Endometrium (tissue), 2 donors: Measurements from ENCODE around the gene NCAPG2.

ENCODE experiments used
- FAIRE-seq: peaks from 2 replicates; lab custom pipeline; 2012; peaks lifted over from hg19 to GRCh38; lab: Jason Lieb, UNC
- donor health status: control.
- donor health status: control.

Gene NCAPG2

DNA sequence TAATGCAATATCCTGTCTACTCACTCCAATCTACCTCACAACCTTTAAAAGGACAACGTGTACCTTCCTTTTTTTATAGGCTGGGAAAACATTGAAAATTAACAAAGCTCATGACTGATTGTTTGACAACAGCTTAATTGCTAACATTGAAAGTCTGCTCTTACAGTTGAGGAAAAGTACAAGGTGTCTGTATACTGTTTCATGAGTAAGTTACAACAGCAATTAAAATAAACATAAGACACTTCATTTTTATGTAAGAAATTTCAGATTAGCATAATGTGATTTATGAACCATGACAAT, 28.6 kb upstream of the NCAPG2 start:
- FAIRE-seq: no peak

DNA sequence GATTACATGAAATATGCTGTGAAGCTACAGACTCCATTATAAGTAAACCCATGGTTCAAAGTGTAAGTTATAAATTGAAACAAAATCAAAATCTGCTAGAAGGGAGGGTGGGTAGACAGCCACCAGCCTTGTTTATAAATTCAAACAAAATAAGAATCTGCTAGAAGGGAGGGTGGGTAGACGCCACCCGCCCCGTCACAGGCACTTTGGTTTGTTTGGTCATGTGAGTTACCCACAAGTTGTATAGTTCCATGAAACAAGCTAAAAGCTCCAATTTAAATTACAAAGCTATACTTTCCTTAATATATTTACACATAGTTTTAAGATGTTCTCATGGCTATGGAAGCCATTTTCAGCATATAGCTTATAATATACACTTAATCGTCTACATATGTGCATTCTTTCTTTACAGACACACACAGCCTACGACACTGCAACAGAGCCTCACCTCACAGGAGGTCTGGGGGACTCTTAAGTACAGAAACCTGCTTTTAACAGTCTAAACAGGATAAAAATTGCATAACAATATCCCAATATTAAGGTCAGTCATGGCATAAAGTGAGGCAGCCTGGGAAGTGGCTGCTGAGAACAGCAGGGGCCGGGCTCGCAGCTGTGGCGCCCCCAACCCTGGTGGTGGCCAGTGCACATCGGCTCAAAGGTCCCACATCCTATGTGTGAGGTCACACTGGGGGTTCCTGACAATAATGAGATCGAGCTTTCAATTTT, 28.1 kb upstream of the NCAPG2 start:
- FAIRE-seq: no peak

DNA sequence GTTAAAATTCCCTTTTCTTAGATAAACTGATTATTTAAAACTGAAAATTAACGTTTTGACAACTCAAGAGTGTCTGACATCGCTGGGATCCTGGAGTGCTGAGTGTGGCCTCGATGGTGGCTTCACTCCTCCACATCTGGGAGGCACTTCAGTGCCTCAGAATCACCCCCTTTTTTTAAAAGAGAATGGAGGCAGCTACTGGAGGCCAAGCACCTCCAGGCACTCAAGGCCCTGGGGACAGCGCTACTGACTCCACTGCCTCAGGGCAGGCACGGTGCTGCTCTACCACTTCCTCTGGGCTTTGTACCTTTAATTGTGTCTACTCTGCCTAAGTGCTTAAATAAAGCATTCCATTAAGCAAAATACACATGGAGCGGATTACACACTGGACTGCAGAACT, 27.2 kb upstream of the NCAPG2 start:
- no peak for FAIRE-seq

DNA sequence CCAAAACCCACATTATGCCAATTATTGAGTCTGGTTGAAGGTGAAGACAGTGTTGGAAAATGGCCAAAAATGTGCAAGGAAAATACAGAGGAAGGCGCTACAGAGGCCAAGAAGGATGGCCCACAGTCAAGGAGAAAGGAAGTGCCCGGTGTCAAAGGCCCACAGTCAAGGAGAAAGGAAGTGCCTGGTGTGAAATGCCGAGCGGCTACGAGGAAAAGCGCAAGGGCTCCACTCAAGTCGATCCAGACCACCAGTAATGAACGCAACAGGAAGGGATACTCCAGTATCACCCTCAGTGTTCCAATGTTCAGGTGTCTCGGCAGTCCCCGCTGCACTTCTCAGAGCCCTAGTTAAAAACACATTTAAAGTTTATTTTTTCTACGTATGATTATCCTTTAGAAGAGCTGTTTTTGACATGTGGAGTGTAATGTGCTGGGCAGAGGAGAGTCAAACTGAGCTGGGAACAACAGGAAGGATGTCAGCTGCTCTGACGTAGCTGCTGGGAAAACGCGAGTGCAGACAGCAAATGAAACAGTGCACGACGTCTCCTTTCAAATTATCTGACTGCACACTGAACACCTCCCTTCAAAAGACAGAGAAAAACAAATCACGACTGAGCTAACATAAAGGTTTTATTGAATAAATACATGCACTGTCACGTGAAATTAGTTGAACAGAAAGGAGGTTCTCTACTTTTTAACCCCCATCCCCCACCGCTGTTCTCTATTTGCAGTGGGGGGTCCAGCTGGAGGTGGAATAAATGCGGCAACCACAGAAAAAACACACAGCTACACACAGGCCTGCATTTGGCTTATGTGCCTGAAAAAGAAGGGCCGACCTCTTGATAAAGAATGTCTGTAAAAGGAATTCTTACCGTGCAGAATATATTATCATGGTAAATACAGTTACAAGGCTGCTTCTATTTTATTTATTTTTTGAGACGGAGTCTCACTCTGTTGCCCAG, 26.1 kb upstream of the NCAPG2 start:
- no peak for FAIRE-seq

DNA sequence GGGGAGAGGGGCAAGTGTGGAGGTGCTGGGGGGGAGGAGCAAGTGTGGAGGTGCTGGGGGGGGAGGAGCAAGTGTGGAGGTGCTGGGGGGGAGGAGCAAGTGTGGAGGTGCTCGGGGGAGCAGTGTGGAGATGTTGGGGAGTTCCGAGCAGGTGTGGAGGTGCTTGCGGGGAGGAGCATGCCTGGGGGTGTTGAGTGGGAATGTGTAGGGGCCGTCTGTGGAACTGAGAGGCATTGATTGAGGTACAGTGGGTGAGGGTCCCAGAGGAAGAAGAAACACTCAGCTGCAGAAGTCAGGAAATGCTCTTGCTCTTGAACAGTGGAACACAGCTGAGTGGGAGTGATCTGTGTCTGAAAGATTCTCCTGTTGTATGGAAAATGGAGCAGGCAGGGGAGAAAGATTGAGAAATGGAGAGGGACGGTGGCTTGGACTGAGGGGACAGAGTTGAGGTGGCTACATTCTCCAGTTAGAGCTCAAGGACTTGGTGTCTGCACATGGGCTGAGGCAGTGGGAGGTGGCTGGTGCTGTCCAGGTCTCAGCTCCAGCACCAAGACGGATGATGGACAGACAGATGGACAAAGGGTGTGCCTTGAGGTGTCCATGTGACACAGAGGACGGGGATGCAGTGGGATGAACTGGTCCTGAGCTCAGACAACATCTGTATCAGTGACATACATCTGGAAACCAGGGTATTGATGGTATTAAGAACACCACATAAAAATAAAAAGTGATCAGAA, 25.2 kb upstream of the NCAPG2 start:
- FAIRE-seq: no peak

DNA sequence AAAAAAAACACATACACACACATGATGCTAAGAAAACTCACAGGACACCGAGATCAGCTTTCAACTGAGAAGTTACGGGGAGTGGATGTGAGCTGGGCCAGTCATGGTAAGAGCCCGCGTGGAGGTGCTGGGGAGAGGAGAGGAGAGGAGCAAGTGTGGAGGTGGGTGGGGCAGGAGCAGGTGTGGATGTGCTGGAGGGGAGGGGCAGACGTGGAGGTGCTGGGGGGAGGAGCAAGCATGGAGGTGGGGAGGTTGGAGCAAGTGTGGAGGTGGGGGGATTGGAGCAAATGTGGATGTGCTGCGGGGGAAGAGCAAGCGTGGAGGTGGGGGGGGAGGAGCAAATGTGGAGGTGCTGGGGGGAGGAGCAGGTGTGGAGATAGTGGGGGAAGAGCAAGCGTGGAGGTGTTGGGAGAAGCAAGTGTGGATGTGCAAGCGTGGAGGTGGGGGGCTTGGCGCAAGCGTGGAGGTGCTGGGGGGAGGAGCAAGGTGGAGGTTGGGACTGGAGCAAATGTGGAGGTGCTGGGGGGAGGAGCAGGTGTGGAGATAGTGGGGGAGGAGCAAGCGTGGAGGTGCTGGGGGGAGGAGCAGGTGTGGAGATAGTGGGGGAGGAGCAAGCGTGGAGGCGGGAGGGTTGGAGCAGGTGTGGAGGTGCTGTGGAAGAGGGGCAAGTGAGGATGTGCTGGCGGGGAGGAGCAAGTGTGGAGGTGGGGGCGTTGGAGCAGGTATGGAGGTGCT, 24.5 kb upstream of the NCAPG2 start:
- FAIRE-seq: no peak

DNA sequence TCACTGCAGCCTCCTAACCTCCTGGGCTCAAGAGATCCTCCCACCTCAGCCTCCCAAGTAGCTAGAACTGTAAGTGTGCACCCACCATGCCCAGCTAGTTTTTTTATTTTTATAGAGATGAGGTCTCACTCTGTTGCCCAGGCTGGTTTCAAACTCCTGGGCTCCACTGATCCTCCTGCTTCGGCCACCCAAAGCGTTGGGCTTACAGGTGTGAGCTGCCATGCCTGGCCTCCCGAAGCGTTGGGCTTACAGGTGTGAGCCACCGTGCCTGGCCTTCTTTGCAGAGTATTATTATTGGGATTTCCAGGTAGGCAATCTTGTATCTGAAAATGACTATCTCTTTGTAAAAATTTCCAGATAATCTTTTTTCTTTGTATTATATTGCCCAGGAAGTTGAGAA, 23.1 kb upstream of the NCAPG2 start:
- no peak for FAIRE-seq

DNA sequence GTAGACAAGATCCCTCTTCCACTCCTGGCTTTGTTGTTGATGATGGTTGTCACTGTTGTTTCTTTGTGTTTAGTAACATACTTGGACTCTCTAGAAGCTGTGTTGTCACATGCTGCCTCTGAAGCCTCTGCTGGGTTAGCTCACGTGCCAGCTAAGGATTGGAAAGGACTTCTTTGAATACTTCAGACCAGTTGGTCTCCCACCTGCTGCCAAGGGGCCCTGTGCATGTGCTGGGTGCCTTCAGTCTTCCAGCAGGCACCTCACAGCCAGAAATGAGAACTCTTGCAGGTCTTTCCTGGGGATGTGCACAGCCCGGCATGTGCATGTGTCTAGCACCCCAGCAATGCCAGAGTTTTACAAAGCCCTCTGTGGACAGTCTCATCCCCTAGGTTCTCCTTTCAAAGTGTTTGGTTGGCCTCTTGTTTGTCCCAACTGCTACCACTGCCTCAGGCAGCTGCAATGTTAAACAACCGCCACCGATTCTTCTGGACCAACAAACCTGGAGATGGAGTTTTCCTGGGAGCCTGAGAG, 21.7 kb upstream of the NCAPG2 start:
- FAIRE-seq: no peak

DNA sequence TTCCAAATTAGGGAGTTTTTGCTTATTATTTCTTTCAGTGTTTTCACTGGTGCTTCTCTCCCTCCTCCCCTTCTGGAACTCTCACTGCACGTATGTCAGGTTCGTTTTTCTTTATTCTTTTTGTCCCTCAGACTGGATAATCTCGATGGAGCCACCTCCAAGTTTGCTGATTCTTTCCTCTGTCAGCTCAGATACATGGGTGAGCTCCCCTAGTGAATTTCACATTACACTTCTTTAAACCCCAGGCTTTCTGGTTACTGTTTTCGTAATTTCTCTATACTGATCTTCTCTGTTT, 20.8 kb upstream of the NCAPG2 start:
- FAIRE-seq: no peak

DNA sequence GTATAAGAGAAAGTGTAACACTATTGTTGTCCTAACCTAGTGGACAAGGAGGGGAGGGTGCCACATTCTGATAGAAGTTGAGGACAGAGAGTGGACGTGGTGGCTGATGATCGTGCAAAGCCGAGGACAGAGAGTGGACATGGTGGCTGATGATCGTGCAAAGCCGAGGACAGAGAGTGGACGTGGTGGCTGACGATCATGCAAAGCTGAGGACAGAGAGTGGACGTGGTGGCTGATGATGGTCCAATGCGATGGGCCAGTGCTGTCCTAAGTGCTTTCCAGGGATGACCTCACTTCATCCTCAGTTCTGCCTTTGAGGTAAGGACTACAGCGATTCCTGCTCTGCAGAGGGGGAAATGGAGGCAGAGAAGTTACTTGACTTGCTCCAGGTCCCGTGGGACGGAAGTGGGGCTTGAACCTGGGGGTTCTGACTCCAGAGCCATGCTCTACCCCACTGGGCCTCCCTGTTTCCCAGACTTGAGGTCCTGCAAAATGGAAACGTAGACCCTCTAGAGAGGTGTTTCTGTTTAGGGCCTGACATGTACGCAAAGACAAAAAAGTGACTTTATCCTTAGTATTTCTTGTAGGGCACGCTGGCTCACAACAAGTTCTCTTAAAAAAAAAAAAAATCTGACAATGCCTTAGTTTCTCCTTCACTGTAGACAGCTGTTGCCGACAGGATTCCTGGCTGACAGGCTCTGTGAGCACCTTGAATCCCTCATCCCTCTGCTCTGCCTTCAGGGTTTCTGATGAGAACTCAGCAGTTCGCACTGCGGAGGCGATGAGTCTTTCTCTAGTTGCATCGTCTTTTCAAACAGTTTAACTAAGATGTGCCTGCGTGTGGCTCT, 20.3 kb upstream of the NCAPG2 start:
- FAIRE-seq: no peak

DNA sequence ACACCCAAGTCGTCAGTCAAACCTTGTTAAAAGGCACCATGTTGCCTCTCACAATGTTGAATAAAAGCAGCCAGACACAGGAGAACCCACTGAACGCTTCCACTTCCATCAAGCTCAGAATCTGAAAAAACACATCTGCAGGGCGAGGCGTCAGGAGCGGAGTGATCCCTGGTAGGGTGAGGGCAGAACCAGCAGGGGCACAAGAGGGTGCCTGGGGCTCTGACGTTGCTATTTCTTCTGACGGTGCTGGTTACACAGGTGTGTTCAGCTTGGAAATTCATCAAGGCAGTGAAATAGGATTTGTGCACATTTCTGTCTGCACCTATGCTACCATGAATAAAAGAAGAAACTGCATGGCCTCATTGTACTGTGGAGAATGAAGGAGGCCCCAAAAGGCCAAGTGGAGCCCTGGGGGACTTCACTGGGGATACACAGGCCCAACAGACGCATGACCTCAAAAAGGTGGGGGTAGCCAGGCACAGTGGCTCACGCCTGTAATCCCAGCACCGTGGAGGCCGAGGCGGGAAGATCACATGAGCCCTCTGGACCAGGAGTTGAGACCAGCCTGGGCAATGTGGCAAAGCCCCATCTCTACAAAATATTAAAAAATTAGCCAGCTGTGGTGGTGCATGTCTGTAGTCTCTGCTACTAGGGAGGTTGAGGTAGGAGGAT, 19.2 kb upstream of the NCAPG2 start:
- FAIRE-seq: no peak

DNA sequence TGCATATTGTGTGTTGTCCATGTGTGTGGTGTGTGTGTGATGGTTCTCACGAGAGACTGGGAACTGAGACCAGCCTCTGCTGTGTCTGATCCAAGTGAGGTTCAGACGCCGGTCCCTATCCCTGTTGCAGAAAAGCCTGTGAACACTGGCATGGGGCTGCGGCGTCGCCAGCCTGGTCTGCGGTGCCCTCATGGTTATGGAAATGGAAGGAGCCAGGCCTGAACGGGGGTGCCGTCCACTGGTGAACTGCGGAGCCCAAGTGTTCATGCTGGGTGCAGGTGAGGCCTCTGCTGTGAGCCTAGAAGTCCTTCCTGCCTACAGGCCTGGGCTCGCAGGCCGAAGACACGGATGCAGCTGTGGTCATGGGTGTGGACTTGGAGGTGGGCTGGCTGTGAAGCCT, 18.7 kb upstream of the NCAPG2 start:
- no peak for FAIRE-seq

DNA sequence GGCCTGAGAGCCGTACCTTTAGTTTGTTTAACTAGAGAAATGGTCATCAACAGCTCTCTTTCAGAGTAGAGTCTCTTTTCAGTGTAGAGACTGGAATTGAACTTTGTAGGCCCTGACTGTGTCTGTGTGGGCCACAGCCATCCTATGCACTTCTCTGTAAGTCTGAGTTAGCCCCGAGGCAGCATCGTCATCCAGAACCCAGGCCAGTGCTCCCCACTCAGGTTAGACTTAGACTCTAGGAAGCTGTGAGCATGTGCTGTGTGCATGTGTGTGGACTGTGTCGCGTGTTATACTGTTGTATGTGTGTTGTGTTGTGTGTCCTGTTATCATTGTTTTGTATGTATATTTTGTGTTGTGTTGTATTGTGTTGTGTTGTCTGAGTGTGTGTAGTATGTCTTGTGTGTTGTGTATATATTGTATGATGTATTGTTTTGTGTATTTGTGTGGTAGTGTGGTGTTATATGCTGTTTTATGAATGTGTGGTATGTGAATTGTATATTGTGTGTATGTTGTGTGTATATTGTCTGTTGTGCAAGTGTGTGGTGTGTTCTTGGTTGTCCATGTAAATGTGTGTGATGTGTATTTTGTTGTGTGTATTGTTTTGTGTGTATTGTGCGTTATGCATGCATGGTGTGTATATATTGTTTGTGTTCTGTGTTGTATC, 18.1 kb upstream of the NCAPG2 start:
- no peak for FAIRE-seq

DNA sequence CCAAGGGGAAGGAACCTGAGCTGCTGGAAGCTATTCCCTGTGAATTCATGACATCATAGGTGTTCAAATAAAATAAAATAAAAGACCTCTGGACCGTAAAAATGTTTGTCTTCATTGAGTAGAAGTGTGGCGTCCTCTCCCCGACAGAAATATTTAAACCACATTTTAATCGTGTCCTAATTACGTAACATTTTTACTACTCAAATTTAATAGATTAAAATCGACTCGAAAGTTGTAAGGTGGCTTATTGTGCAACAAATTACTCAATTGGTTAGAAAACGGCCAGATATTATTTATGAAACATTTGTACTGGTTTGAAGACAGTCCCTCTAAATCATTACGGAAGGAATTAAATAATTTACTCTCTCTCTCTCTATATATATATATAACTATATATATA, 15.5 kb upstream of the NCAPG2 start:
- FAIRE-seq: no peak

DNA sequence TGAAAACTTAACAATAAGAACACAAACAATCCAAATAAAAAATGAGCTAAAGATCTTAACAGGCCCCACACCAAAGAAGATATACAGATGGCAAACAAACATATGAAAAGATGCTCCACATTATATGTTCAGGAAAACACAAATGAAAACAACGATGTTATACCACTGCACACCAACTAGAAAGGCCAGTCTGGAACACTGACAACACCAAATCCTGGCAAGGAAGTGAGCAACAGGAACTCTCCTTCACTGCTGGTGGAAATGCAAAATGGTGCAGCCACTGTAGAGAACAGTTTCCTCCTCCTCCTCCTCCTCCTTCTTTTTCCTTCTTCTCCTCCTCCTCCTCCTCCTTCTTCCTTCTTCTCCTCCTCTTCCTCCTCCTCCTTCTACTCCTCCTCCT, 12.2 kb upstream of the NCAPG2 start:
- no peak for FAIRE-seq

DNA sequence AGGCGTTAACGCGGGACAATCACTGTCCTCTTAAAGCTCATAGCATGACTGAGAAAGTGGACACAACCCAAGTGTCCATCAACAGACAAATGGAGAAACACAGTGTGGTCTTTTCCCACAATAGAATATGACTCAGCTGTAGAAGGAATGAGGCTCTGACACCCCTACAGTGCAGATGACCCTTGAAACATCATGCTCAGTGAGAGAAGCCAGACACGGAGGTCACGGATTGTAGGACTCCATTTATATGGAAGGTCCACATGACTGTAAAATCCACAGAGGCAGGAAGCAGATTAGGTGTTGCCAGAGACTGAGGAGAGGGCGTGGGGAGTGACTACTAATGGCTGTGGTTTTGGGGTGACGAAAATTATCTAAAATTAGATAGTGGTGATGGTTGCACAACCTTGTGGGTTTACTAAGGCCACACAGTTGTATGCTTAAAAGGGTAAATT, 6.1 kb upstream of the NCAPG2 start:
- FAIRE-seq: no peak

DNA sequence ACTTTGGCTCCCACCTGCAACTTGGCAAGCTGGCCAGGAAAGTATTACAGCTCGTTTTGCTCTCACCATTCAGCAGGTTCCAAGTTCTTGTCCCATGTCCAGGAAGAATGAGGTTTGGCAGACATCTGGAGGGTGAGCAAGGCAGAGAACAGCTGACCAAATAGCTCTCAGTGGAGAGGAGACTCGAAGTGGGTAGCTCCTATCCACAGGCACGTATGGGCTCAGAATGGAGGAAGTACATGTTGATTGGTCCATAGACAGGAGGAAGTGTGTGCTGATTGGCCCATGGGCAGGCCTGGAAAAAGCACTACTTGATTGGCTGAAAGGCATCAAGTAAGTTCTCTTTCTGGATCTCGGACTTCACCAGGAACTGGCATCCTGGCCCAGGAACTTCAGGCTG, 3.0 kb upstream of the NCAPG2 start:
- FAIRE-seq: no peak

DNA sequence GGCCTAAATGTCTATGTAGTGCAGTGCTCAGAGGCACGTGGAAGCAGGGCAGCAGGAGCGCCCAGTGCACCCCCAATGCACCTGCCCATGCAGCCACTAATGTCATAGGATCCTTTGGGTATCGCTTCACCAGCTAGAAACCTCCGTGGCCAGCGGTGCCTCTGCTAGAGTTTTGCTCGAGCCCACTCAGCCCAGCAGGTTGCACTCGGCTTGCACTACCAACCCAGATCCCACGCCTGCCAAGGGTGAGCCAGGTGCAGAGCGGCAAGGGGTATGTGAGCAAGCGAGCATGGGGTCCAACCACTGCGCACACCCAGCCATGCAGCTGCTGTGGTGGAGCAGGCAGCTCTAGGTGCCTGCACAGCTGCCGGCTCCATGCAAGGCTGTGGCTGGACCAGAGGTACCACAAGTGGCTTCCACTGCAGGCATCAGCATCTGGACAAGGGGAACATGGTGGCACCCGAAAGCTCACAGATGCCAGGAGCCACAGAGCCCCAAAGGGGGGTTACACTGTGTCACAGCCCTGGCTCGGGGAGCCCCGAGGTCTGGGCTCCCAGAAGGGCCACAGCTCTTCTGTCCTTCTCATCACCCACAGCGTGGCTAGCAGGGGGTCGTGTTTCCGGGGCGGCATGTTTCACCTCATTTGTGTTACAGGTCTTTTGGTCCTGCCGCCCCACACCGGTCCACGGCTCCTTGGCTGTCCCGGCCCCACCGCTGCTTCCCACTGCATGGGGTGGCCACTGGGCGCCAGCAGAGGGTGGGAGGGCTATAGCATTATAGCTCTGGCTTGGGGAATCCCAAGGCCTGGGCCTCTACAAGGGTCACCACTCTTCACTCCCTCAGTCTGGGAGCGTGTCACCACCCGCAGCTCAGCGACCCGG, 2.3 kb upstream of the NCAPG2 start:
- FAIRE-seq: no peak

DNA sequence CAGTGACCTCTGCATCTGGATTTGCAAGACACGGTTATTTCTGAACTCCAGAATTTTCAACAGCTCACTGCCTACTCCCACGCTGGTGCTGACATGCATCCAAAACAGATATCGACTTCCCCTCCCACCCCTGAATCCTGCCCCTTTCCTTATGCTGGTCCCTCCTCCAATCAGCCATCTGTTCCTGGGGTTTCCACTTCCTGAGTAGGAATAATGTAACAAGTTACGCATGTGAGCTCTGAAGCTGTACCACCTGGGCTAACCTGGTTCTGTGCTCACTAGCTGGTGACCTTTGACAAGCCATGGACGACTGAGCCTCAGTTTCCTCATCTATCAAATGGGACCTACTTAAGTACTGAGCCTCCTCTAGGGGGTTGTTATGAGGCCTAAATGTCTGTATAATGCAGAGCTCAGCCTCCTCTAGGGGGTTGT, 1.7 kb upstream of the NCAPG2 start:
- FAIRE-seq: no peak
